Trophoblast cell (in vitro differentiated cells and primary cell): ENCODE measurements around the gene ODC1.
A peak's percentile ranks its signal among the peaks of the same experiment; 100 is the strongest.

Source experiments
- DNase-seq, 2 donors: peaks; one replicate each; pipeline ENCODE4 v3.0.0-alpha.2; 2016
- H2AFZ ChIP-seq: 2 replicates; pipeline ENCODE4 v1.6.1; 2013; ENCODE audit warnings: low read length, moderate library complexity, mild to moderate bottlenecking; ENCODE audit not compliant: insufficient read depth, poor library complexity
- H2AK5ac ChIP-seq: 2 replicates; pipeline ENCODE4 v1.6.1; 2013; ENCODE audit warnings: mild to moderate bottlenecking, low read length
- H2BK120ac ChIP-seq: 2 replicates; pipeline ENCODE4 v1.6.1; 2013; ENCODE audit warnings: low read length, mild to moderate bottlenecking, moderate library complexity; ENCODE audit not compliant: insufficient read depth, poor library complexity
- H2BK12ac ChIP-seq: 2 replicates; pipeline ENCODE4 v1.6.1; 2013; ENCODE audit warnings: mild to moderate bottlenecking, low read length, moderate library complexity
- H2BK5ac ChIP-seq: 2 replicates; pipeline ENCODE4 v1.6.1; 2013; ENCODE audit warnings: low read length, low read depth, moderate library complexity, mild to moderate bottlenecking; ENCODE audit not compliant: poor library complexity
- H3K14ac ChIP-seq: 2 replicates; pipeline ENCODE4 v1.6.1; 2013; ENCODE audit warnings: mild to moderate bottlenecking, low read length
- H3K18ac ChIP-seq: 2 replicates; pipeline ENCODE4 v1.6.1; 2013; ENCODE audit warnings: mild to moderate bottlenecking, low read length
- H3K23ac ChIP-seq: 2 replicates; pipeline ENCODE4 v1.6.1; 2013; ENCODE audit warnings: low read length
- H3K27ac ChIP-seq: 2 replicates; pipeline ENCODE4 v1.5.1; 2013; ENCODE audit warnings: low read depth, mild to moderate bottlenecking, inconsistent platforms, low read length, moderate library complexity
- H3K27me3 ChIP-seq: 2 replicates; pipeline ENCODE4 v1.6.1; 2013; ENCODE audit warnings: inconsistent platforms, mild to moderate bottlenecking, low read length, moderate library complexity; ENCODE audit not compliant: insufficient read depth
- H3K36me3 ChIP-seq, 2 experiments: 1 replicate in 1 of 2; 2 replicates in 1 of 2; pipeline ENCODE4 v1.6.1; 2013; ENCODE audit warnings: low read length in 2 of 2, mild to moderate bottlenecking in 2 of 2, moderate library complexity in 1 of 2; ENCODE audit not compliant: insufficient read depth in 2 of 2, control insufficient read depth in 1 of 2
- H3K4ac ChIP-seq: 2 replicates; pipeline ENCODE4 v1.6.1; 2013; ENCODE audit warnings: low read depth, mild to moderate bottlenecking, low read length, moderate library complexity
- H3K4me1 ChIP-seq, 2 experiments: 1 replicate in 1 of 2; 2 replicates in 1 of 2; pipeline ENCODE4 v1.6.1; 2013; ENCODE audit warnings: low read length in 2 of 2, mild to moderate bottlenecking in 2 of 2, moderate library complexity in 1 of 2; ENCODE audit not compliant: insufficient read depth in 2 of 2, control insufficient read depth in 1 of 2
- H3K4me2 ChIP-seq: 2 replicates; pipeline ENCODE4 v1.6.1; 2013; ENCODE audit warnings: inconsistent platforms, mild to moderate bottlenecking, low read length, moderate library complexity
- H3K4me3 ChIP-seq: 2 replicates; pipeline ENCODE4 v1.5.1; 2013; ENCODE audit warnings: mild to moderate bottlenecking, low read depth, low read length, inconsistent platforms
- H3K79me1 ChIP-seq: one replicate; pipeline ENCODE4 v1.6.1; 2013; ENCODE audit warnings: low read length
- H3K79me2 ChIP-seq: 2 replicates; pipeline ENCODE4 v1.6.1; 2013; ENCODE audit warnings: low read length, mild to moderate bottlenecking; ENCODE audit not compliant: control insufficient read depth, insufficient read depth, poor library complexity
- H3K9ac ChIP-seq: 2 replicates; pipeline ENCODE4 v1.6.1; 2013; ENCODE audit warnings: mild to moderate bottlenecking, low read length
- H3K9me3 ChIP-seq: 2 replicates; pipeline ENCODE4 v1.6.1; 2013; ENCODE audit warnings: low read depth, mild to moderate bottlenecking, control low read depth, inconsistent platforms, low read length; ENCODE audit not compliant: insufficient read depth
- H4K12ac ChIP-seq: 2 replicates; pipeline ENCODE4 v1.6.1; 2013; ENCODE audit warnings: low read depth, mild to moderate bottlenecking, low read length, moderate library complexity
- H4K8ac ChIP-seq: 2 replicates; pipeline ENCODE4 v1.6.1; 2013; ENCODE audit warnings: low read depth, mild to moderate bottlenecking, low read length, moderate library complexity
- H4K91ac ChIP-seq: one replicate; pipeline ENCODE4 v1.6.1; 2013; ENCODE audit warnings: low read depth, mild to moderate bottlenecking, low read length, moderate library complexity
- WGBS: extraction: QIAGEN DNeasy Blood & Tissue Kit; methylation state at CpG from one replicate; pipeline ENCODE4 v1.1.7; 2013; ENCODE audit warnings: missing lambda C conversion rate; ENCODE audit not compliant: insufficient read length, insufficient coverage; ENCODE audit errors: extremely low coverage; 5-methylcytosine and 5-hydroxymethylcytosine counted together

Gene ODC1

GRCh38 chr2:10452312-10452711 lies 4.2 kb upstream of the ODC1 start:
- Histone ChIP-seq H3K4me2 (no peak overlapping the region), H3K79me1 (peaks cover 12% of the 10 kb centered on the region), H3K4ac (no peak overlapping the region), H3K4me1 (peaks cover 7 to 10% of the 10 kb centered on the region in 2 experiments), H3K27ac (no peak overlapping the region), H3K27me3 (no peaks in the 10 kb centered on the region), H3K23ac (no peak overlapping the region), H3K9ac (no peak overlapping the region), H3K18ac (no peak overlapping the region), H2BK120ac (no peak overlapping the region), H2AK5ac (no peak overlapping the region), H2BK12ac (no peak overlapping the region), H2AFZ (no peak overlapping the region), H3K14ac (no peak overlapping the region), H4K12ac (no peak overlapping the region), H3K79me2 (peaks cover under 1% of the 10 kb centered on the region), H3K4me3 (no peak overlapping the region), H3K9me3 (peaks cover 3% of the 10 kb centered on the region), H4K91ac (no peak overlapping the region), H4K8ac (no peak overlapping the region), H2BK5ac (no peak overlapping the region), H3K36me3 (no peaks in the 10 kb centered on the region)
- no CpG with 5 or more reads among the region's 3 CpGs for WGBS
- no peak for DNase-seq

GRCh38 chr2:10451819-10452218 lies 3.7 kb upstream of the ODC1 start:
- no peak overlapping the region for H2BK120ac ChIP-seq
- no peak overlapping the region for H4K8ac ChIP-seq
- no CpG with 5 or more reads among the region's 6 CpGs for WGBS
- H3K4me3 ChIP-seq, result no peak overlapping the region
- no peak overlapping the region for H3K18ac ChIP-seq
- H3K23ac ChIP-seq, result no peak overlapping the region
- H2BK5ac ChIP-seq, result no peak overlapping the region
- H2AFZ ChIP-seq, result no peak overlapping the region
- H3K4me1 ChIP-seq, result peaks cover 7 to 11% of the 10 kb centered on the region in 2 experiments
- H3K79me1 ChIP-seq, result peaks cover 12% of the 10 kb centered on the region
- H3K27ac ChIP-seq, result no peak overlapping the region
- no peak overlapping the region for H2AK5ac ChIP-seq
- H3K9ac ChIP-seq, result no peak overlapping the region
- H3K27me3 ChIP-seq, result no peaks in the 10 kb centered on the region
- no peak overlapping the region for H2BK12ac ChIP-seq
- H3K79me2 ChIP-seq, result peaks cover 2% of the 10 kb centered on the region
- H3K9me3 ChIP-seq, result peaks cover 3% of the 10 kb centered on the region
- H3K4ac ChIP-seq, result no peak overlapping the region
- no peak overlapping the region for H4K91ac ChIP-seq
- no peak overlapping the region for H4K12ac ChIP-seq
- no peak overlapping the region for H3K4me2 ChIP-seq
- H3K14ac ChIP-seq, result no peak overlapping the region
- DNase-seq, result no peak
- no peaks in the 10 kb centered on the region for H3K36me3 ChIP-seq

- Histone ChIP-seq H2BK5ac (no peak overlapping the region), H2BK120ac (no peak overlapping the region), H3K4ac (no peak overlapping the region), H2BK12ac (no peak overlapping the region), H3K9ac (no peak overlapping the region), H4K12ac (no peak overlapping the region), H4K8ac (no peak overlapping the region), H3K9me3 (peaks cover 3% of the 10 kb centered on the region), H3K4me3 (no peak overlapping the region), H3K27me3 (no peaks in the 10 kb centered on the region), H3K23ac (no peak overlapping the region), H3K18ac (no peak overlapping the region), H4K91ac (no peak overlapping the region), H2AFZ (no peak overlapping the region), H3K27ac (no peak overlapping the region), H3K36me3 (no peaks in the 10 kb centered on the region), H3K4me1 (peaks cover 6 to 9% of the 10 kb centered on the region in 2 experiments), H3K79me2 (peaks cover 4% of the 10 kb centered on the region), H3K79me1 (peaks cover 12% of the 10 kb centered on the region), H2AK5ac (no peak overlapping the region), H3K4me2 (no peak overlapping the region), H3K14ac (no peak overlapping the region)
- WGBS, result no CpG with 5 or more reads among the region's 22 CpGs
- peak; percentile 89 for DNase-seq
Measured at GRCh38 chr2:10449838-10450691, 1.9 kb upstream of the ODC1 start.

- no peak overlapping the region for H2AFZ ChIP-seq
- no peak overlapping the region for H3K18ac ChIP-seq
- H3K4me3 ChIP-seq, result no peak overlapping the region
- no peak overlapping the region for H2AK5ac ChIP-seq
- H4K8ac ChIP-seq, result no peak overlapping the region
- no CpG with 5 or more reads among the region's 5 CpGs for WGBS
- no peak overlapping the region for H4K12ac ChIP-seq
- H3K27me3 ChIP-seq, result no peaks in the 10 kb centered on the region
- no peak overlapping the region for H3K14ac ChIP-seq
- H3K79me1 ChIP-seq, result peaks cover 12% of the 10 kb centered on the region
- peaks cover 6 to 7% of the 10 kb centered on the region in 2 experiments for H3K4me1 ChIP-seq
- H3K9me3 ChIP-seq, result no peaks in the 10 kb centered on the region
- H3K4ac ChIP-seq, result no peak overlapping the region
- peaks cover 4% of the 10 kb centered on the region for H3K79me2 ChIP-seq
- peaks cover 0 to 1% of the 10 kb centered on the region in 2 experiments for H3K36me3 ChIP-seq
- no peak overlapping the region for H2BK5ac ChIP-seq
- H3K9ac ChIP-seq, result no peak overlapping the region
- H3K27ac ChIP-seq, result no peak overlapping the region
- DNase-seq, result no peak
- no peak overlapping the region for H2BK120ac ChIP-seq
- H3K4me2 ChIP-seq, result no peak overlapping the region
- H4K91ac ChIP-seq, result no peak overlapping the region
- no peak overlapping the region for H2BK12ac ChIP-seq
- no peak overlapping the region for H3K23ac ChIP-seq
Measured at GRCh38 chr2:10449486-10449831, 1.3 kb upstream of the ODC1 start.
